HEK293 (cell line): ENCODE results near the gene COL5A1.

ENCODE experiments used
- CTCF ChIP-seq: fragments of 450-650 bp; formaldehyde crosslinking; IDR thresholded peaks from 2 replicates; pipeline ENCODE4 v1.5.1; 2016; ENCODE audit warnings: missing biosample characterization, missing genetic modification characterization
- MYNN ChIP-seq: fragments of 450-650 bp; formaldehyde crosslinking; IDR thresholded peaks from 2 replicates; pipeline ENCODE4 v1.5.1; 2016; ENCODE audit warnings: missing biosample characterization, missing genetic modification characterization, borderline replicate concordance
- ZBTB26 ChIP-seq: fragments of 450-650 bp; formaldehyde crosslinking; optimal IDR thresholded peaks from 2 replicates; pipeline ENCODE3; 2016; ENCODE audit warnings: missing biosample characterization, mild to moderate bottlenecking, missing genetic modification characterization
- ZNF350 ChIP-seq: fragments of 450-650 bp; formaldehyde crosslinking; IDR thresholded peaks from 2 replicates; pipeline ENCODE4 v1.5.0; 2017; ENCODE audit warnings: missing biosample characterization, mild to moderate bottlenecking, missing genetic modification characterization
- ZNF561 ChIP-seq: fragments of 450-650 bp; IDR thresholded peaks from 2 replicates; pipeline ENCODE4 v1.5.1; 2018; ENCODE audit warnings: missing biosample characterization, missing genetic modification characterization, borderline replicate concordance
- ZNF704 ChIP-seq: fragments of 450-650 bp; formaldehyde crosslinking; IDR thresholded peaks from 2 replicates; pipeline ENCODE4 v1.5.1; 2016; ENCODE audit warnings: missing biosample characterization, missing genetic modification characterization

DNA sequence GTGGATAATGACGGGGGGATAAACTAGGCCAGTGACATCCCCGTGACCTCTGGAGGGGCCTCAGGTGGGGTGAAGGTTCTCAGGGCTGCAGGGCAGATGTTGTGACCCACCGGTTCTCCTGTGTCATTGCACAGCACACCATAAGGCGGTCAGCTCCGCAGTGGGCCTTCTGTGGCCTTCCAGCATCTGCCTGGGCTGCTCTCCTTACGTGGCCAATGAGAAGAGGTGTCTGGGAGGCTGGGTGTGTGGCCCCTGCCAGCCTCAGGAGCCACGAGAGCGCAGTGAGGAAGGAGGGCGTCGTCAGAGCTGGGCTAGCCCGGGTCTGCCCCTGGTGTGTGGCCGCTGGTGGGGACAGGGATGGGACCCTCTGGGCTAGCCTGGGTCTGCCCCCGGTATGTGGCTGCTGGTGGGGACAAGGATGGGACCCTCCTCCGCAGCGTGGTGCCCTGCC lies 48.7 kb downstream of the COL5A1 start:
- TF ChIP-seq CTCF (tag by site-specific recombination) (no peak), ZNF561 (tag by site-specific recombination) (no peak), ZNF704 (no peak), ZNF350 (no peak), MYNN (no peak), ZBTB26 (tag by site-specific recombination) (no peak)
